T-cell (primary cell): ENCODE measurements around the gene FZD10. TPM values are rescaled to one million over a fixed set of nuclear protein-coding genes. Genes with fewer than 3 reads are reported as not detected.

Source experiments
- ATAC-seq, 4 experiments: fragments of 200-7000 bp in 3 of 4; fragments of 150-1000 bp in 1 of 4; cut with Tn5 transposase; replicated peaks in 1 of 4; 1 replicate in 3 of 4; 2 replicates in 1 of 4; pipeline ENCODE4 v1.10.0; 2021; ENCODE audit warnings: moderate library complexity in 3 of 4, mild to moderate bottlenecking in 2 of 4, moderate number of reproducible peaks in 1 of 4
- CTCF ChIA-PET, 2 donors: fragments of 300-600 bp; sonication (Branson Sonifier 250); formaldehyde crosslinking; loops; one replicate each; lab custom pipeline; 2022; ENCODE audit warnings: antibody characterized with exemption in 2 of 2; lab: Charles Lee
- POLR2A ChIA-PET, 2 donors: fragments of 300-600 bp; sonication (Branson Sonifier 250); formaldehyde crosslinking; loops; one replicate each; lab custom pipeline; 2022; ENCODE audit warnings: antibody characterized with exemption in 2 of 2; lab: Charles Lee
- DNase-seq, 35 experiments: peaks; one replicate each; pipeline versions ENCODE4 v3.0.0 to v3.0.0-alpha.2; 2013 to 2023
- H3K27ac ChIP-seq: one replicate; pipeline ENCODE4 v1.5.1; 2013; ENCODE audit warnings: low read length
- H3K27me3 ChIP-seq, 2 experiments: replicated peaks in 1 of 2; 1 replicate in 1 of 2; 2 replicates in 1 of 2; pipeline versions ENCODE4 v1.6.1 to v1.7.0; 2013; ENCODE audit warnings: low read length in 1 of 2, mixed read lengths in 1 of 2; ENCODE audit not compliant: control insufficient read depth in 2 of 2, insufficient read depth in 2 of 2; ENCODE audit errors: extremely low read depth in 1 of 2
- H3K36me3 ChIP-seq, 2 donors: 1 replicate in 1 of 2; 2 replicates in 1 of 2; pipeline versions ENCODE4 v1.6.1 to v1.7.0; 2013; ENCODE audit warnings: low read length in 1 of 2; ENCODE audit not compliant: control insufficient read depth in 2 of 2, insufficient read depth in 1 of 2; ENCODE audit errors: extremely low read depth in 1 of 2
- H3K4me1 ChIP-seq, 2 experiments: 1 replicate in 1 of 2; 2 replicates in 1 of 2; pipeline versions ENCODE4 v1.6.1 to v1.7.0; 2013; ENCODE audit warnings: low read length in 2 of 2, mixed read lengths in 1 of 2; ENCODE audit not compliant: insufficient read depth in 2 of 2, control insufficient read depth in 1 of 2; ENCODE audit errors: extremely low read depth in 1 of 2
- H3K4me3 ChIP-seq, 2 donors: 1 replicate in 1 of 2; 2 replicates in 1 of 2; pipeline versions ENCODE4 v1.5.1 to v1.7.0; 2013; ENCODE audit warnings: mild to moderate bottlenecking in 2 of 2, low read length in 1 of 2, moderate library complexity in 1 of 2; ENCODE audit not compliant: control insufficient read depth in 1 of 2; ENCODE audit errors: extremely low read depth in 1 of 2
- H3K9me3 ChIP-seq: 2 replicates; pipeline ENCODE4 v1.7.0; 2013
- H3K27ac Mint-ChIP-seq, 2 donors: one replicate each; pipeline ENCODE4 v1.8.0; 2020 to 2021; ENCODE audit warnings: mild to moderate bottlenecking in 2 of 2, mixed read lengths in 2 of 2
- H3K27me3 Mint-ChIP-seq, 2 donors: one replicate each; pipeline ENCODE4 v1.8.0; 2021 to 2022; ENCODE audit warnings: mixed read lengths in 2 of 2
- H3K36me3 Mint-ChIP-seq: one replicate; pipeline ENCODE4 v1.8.0; 2021; ENCODE audit warnings: mixed read lengths
- H3K4me1 Mint-ChIP-seq, 3 donors: one replicate each; pipeline ENCODE4 v1.8.0; 2020 to 2022; ENCODE audit warnings: mixed read lengths in 3 of 3, mild to moderate bottlenecking in 1 of 3
- H3K4me3 Mint-ChIP-seq, 3 donors: one replicate each; pipeline ENCODE4 v1.8.0; 2020 to 2022; ENCODE audit warnings: mild to moderate bottlenecking in 3 of 3, mixed read lengths in 3 of 3, moderate library complexity in 3 of 3
- H3K9me3 Mint-ChIP-seq, 3 donors: one replicate each; pipeline ENCODE4 v1.8.0; 2020 to 2022; ENCODE audit warnings: mixed read lengths in 3 of 3
- WGBS: methylation state at CpG from one replicate; pipeline ENCODE4 v1.1.5; 2013; ENCODE audit warnings: missing lambda C conversion rate; ENCODE audit not compliant: insufficient coverage; 5-methylcytosine and 5-hydroxymethylcytosine counted together
- total RNA-seq, 35 experiments: library from RNA in 6 of 35; stranded (reverse) in 6 of 35; fragments of 120-200 nt in 1 of 35; gene quantifications; one replicate each; pipeline versions ENCODE4 v1.2.1 to v1.2.4 and lab custom pipeline; 2013 to 2026

FZD10 gene
- total RNA-seq, 5 donors from 2014 or later (not counting 1 experiment from before 2014, with no cell fraction given) = not detected

DNA sequence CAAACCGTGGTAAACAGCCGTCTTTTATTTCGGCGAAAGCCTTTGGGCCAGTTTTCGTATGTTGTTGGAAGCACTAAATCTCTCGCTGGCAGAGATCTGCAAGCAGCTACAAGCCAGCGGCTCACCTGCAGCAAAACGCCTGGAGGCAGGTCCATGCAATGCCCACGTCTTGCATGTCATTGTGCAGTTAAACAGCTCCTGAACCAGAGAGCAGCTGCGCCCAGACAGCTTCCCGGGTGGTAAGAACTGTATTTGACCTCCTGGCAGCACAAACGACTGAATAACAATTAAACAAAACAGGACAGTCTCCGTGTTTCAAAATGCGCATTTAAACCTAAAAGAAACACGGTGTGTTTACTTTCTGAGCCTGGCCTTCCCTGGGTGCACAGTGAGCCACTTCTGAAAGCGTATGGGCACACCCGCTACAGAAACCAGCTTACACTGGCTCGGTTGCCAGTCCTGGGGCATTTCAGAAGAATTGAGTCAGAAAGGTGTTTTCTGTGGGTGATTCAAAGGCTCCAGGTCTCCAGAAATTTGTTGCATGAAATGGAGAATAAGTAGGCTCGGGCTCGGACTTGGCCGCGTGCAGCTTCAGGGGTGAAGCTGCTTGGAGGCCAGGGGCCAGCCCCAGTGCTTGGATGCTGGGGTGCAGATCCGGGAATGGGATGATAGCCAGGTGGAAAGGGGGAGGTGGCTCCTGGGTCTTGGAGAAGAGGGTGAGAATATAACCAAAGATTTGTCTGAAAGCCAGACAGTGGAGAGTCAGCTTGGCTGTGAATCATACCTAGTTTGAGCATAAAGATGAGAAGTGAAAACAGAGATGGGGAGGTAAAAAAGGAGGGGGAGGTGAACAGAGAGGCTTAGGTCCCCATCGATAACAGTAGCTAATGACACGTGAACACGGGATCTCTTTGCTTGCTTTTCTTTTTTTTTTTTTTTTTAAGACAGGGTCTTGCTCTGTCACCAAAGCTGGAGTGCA lies 24.9 kb upstream of the FZD10 start:
- H3K4me3 ChIP-seq = no peak overlapping the region
- H3K36me3 ChIP-seq = no peaks in the 10 kb centered on the region
- H3K9me3 Mint-ChIP-seq = peaks cover 0 to 9% (median 2%) of the 10 kb centered on the region in 3 donors
- 53% methylated on average over 24 of the region's 26 CpGs for WGBS
- ATAC-seq = no peak
- H3K4me1 ChIP-seq = peaks cover 0 to 9% of the 10 kb centered on the region in 2 experiments
- H3K4me1 Mint-ChIP-seq = peaks cover 0 to 4% (median 2%) of the 10 kb centered on the region in 3 donors
- no peak overlapping the region for H3K27ac ChIP-seq
- DNase-seq = no peak
- H3K36me3 Mint-ChIP-seq = no peaks in the 10 kb centered on the region
- H3K27ac Mint-ChIP-seq = no peak overlapping the region
- H3K27me3 ChIP-seq = peaks cover 0 to 18% of the 10 kb centered on the region in 2 experiments
- CTCF ChIA-PET = no interaction called here
- H3K27me3 Mint-ChIP-seq = peaks cover 8 to 10% of the 10 kb centered on the region in 2 donors
- no peaks in the 10 kb centered on the region for H3K9me3 ChIP-seq
- POLR2A ChIA-PET = interaction anchor here in 1 of 2 donors (0.6 kb wide), 1 partner anchor 45 kb away, joined by 3 read pairs; no protein-coding TSS in a partner anchor
- no peak overlapping the region for H3K4me3 Mint-ChIP-seq

DNA sequence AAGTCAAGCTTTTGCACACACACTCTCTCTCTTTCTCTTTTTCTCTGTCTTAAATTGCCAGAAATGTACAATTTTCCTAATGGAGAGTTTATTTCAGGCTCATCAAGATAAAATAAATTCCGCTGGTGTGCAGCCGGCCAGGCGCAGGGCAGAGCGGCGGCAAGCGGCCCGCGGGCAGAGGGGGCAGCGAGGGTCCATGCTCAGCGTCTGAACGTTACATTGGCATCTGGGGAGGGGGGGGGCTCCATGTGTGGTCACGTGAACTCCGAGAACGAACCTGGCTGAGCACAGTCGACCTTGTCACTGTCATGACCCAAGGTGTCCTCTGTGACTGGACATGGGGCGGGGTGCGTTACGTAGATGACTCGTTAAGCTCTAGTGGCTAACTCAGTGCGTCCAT lies 23.8 kb upstream of the FZD10 start:
- no peak overlapping the region for H3K4me3 ChIP-seq
- POLR2A ChIA-PET = no interaction called here
- H3K9me3 ChIP-seq = no peaks in the 10 kb centered on the region
- Mint-ChIP-seq H3K27me3 (peaks cover 8 to 14% of the 10 kb centered on the region in 2 donors), H3K36me3 (no peaks in the 10 kb centered on the region), H3K4me3 (no peak overlapping the region), H3K9me3 (peaks cover 0 to 9% (median 2%) of the 10 kb centered on the region in 3 donors), H3K27ac (no peak overlapping the region), H3K4me1 (peaks cover 0 to 2% (median 2%) of the 10 kb centered on the region in 3 donors)
- DNase-seq = no peak
- WGBS = 94% methylated on average over 14 of the region's 20 CpGs
- H3K4me1 ChIP-seq = peaks cover 0 to 4% of the 10 kb centered on the region in 2 experiments
- ATAC-seq = no peak
- peaks cover 0 to 18% of the 10 kb centered on the region in 2 experiments for H3K27me3 ChIP-seq
- CTCF ChIA-PET = no interaction called here
- no peak overlapping the region for H3K27ac ChIP-seq
- H3K36me3 ChIP-seq = no peaks in the 10 kb centered on the region

GRCh38 chr12:130139567-130140421 lies 22.5 kb upstream of the FZD10 start:
- Histone ChIP-seq H3K27ac (no peak overlapping the region), H3K27me3 (peaks cover 0 to 18% of the 10 kb centered on the region in 2 experiments), H3K4me3 (no peak overlapping the region), H3K36me3 (no peaks in the 10 kb centered on the region), H3K4me1 (no peaks in the 10 kb centered on the region), H3K9me3 (no peaks in the 10 kb centered on the region)
- H3K27me3 Mint-ChIP-seq = peaks cover 8 to 14% of the 10 kb centered on the region in 2 donors
- POLR2A ChIA-PET = no interaction called here
- ATAC-seq (no peak), DNase-seq (no peak)
- no peak overlapping the region for H3K4me3 Mint-ChIP-seq
- H3K36me3 Mint-ChIP-seq = no peaks in the 10 kb centered on the region
- no peak overlapping the region for H3K27ac Mint-ChIP-seq
- WGBS = 68% methylated on average over 14 of the region's 25 CpGs
- peaks cover 0 to 8% (median under 1%) of the 10 kb centered on the region in 3 donors for H3K9me3 Mint-ChIP-seq
- CTCF ChIA-PET = interaction anchor here in 1 of 2 donors (0.7 kb wide), 1 partner anchor 43 kb away, joined by 6 read pairs; no protein-coding TSS in a partner anchor
- H3K4me1 Mint-ChIP-seq = no peaks in the 10 kb centered on the region

DNA sequence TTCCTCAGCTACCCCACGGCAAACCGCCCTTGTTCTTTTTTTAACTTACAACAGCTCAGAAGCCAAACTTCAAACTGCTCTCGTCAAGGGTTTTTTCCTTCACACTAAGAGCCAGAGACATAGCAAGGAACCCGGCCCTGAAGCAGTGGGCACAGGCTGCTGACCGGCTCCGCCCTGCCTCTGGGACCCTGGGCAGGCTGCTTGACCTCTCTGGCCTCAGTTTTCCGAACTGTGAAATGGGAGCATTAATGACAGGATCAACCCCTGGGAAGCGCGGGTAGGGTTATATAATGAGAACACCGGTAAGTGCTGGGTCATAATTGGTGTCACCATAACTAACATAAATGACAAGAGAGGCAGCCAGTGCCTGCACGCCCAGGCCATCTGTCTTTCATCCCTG lies 21.2 kb upstream of the FZD10 start:
- Histone ChIP-seq H3K36me3 (no peaks in the 10 kb centered on the region), H3K4me3 (no peak overlapping the region), H3K9me3 (no peaks in the 10 kb centered on the region), H3K4me1 (no peaks in the 10 kb centered on the region), H3K27me3 (peaks cover 0 to 21% of the 10 kb centered on the region in 2 experiments), H3K27ac (no peak overlapping the region)
- ChIA-PET POLR2A (no interaction called here), CTCF (no interaction called here)
- ATAC-seq = no peak
- H3K9me3 Mint-ChIP-seq = no peaks in the 10 kb centered on the region
- peaks cover 10 to 14% of the 10 kb centered on the region in 2 donors for H3K27me3 Mint-ChIP-seq
- 51% methylated on average over 6 of the region's 11 CpGs for WGBS
- H3K27ac Mint-ChIP-seq = no peak overlapping the region
- DNase-seq = no peak
- no peaks in the 10 kb centered on the region for H3K4me1 Mint-ChIP-seq
- H3K36me3 Mint-ChIP-seq = no peaks in the 10 kb centered on the region
- no peak overlapping the region for H3K4me3 Mint-ChIP-seq

- peaks cover 2 to 19% of the 10 kb centered on the region in 2 experiments for H3K27me3 ChIP-seq
- H3K9me3 ChIP-seq = no peaks in the 10 kb centered on the region
- POLR2A ChIA-PET = no interaction called here
- 71% methylated on average over 6 of the region's 18 CpGs for WGBS
- no peaks in the 10 kb centered on the region for H3K9me3 Mint-ChIP-seq
- ATAC-seq (no peak), DNase-seq (no peak)
- CTCF ChIA-PET = no interaction called here
- H3K27ac ChIP-seq = no peak overlapping the region
- H3K36me3 ChIP-seq = no peaks in the 10 kb centered on the region
- H3K4me1 Mint-ChIP-seq = no peaks in the 10 kb centered on the region
- H3K27ac Mint-ChIP-seq = no peak overlapping the region
- no peaks in the 10 kb centered on the region for H3K36me3 Mint-ChIP-seq
- H3K4me3 ChIP-seq = no peak overlapping the region
- H3K4me3 Mint-ChIP-seq = no peak overlapping the region
- no peaks in the 10 kb centered on the region for H3K4me1 ChIP-seq
- peaks cover 10 to 17% of the 10 kb centered on the region in 2 donors for H3K27me3 Mint-ChIP-seq
These were observed 20.2 kb upstream of the FZD10 start for GRCh38 chr12:130141901-130142683.
